ENCODE data around the gene ADGRG3.

ADGRG3 gene

GRCh38 chr16:57735755-57736418, 67.8 kb downstream of the ADGRG3 start, which contains the start of gene KATNB1:
Gene KATNB1, plus strand, starts transcription at chr16:57735770. Its CDS starts 1,474 bp downstream, at chr16:57737244.
- peak within 1 kb of the TSS; percentile 91 for H3K9ac ChIP-seq (ENCODE audit: low read depth, low read length, poor library complexity, severe bottlenecking)
- TF ChIP-seq CTCF (conservative IDR thresholded peaks at IDR 0.05; ENCODE audit: low read length) (no peak), EZH2phosphoT487 (IDR thresholded peaks at IDR 0.05; ENCODE audit: borderline replicate concordance) (no peak)
- H2AFZ ChIP-seq (ENCODE audit: low read length) = peak within 1 kb of the TSS; percentile 74
- no peaks in the 10 kb centered on the region for H3K27me3 ChIP-seq (ENCODE audit: insufficient read depth, low read length, poor library complexity, severe bottlenecking)
- peak within 1 kb of the TSS; percentile 97 for H3K4me2 ChIP-seq (ENCODE audit: low read depth, low read length, poor library complexity, severe bottlenecking)
- H3K9me2 ChIP-seq (replicated peaks; ENCODE audit: low read depth, low read length) = no peaks in the 10 kb centered on the region
- no peaks in the 10 kb centered on the region for H3K36me3 ChIP-seq (ENCODE audit: insufficient read depth, low read length)
- peak within 1 kb of the TSS; percentile 93 for H3K4me3 ChIP-seq (ENCODE audit: low read length, poor library complexity, severe bottlenecking)
- H3K9me3 ChIP-seq (ENCODE audit: insufficient read depth, low read depth, low read length) = no peaks in the 10 kb centered on the region
- H3K79me2 ChIP-seq (ENCODE audit: insufficient read depth, low read length) = peaks cover 30% of the 10 kb centered on the region; the same call in 1 of the 2 replicates
- no peaks in the 10 kb centered on the region for H3F3A ChIP-seq (ENCODE audit: low read depth)
- peaks cover 21% of the 10 kb centered on the region for H3K4me1 ChIP-seq (ENCODE audit: insufficient read depth, low read length, poor library complexity, severe bottlenecking)
- H4K20me1 ChIP-seq (ENCODE audit: insufficient read depth, low read length, poor library complexity, severe bottlenecking) = no peaks in the 10 kb centered on the region

GRCh38 chr16:57736419-57737351, 68.6 kb downstream of the ADGRG3 start:
- no peaks in the 10 kb centered on the region for H3K27me3 ChIP-seq (ENCODE audit: insufficient read depth, low read length, poor library complexity, severe bottlenecking)
- no peaks in the 10 kb centered on the region for H4K20me1 ChIP-seq (ENCODE audit: insufficient read depth, low read length, poor library complexity, severe bottlenecking)
- H3K9me2 ChIP-seq (replicated peaks; ENCODE audit: low read depth, low read length) = no peaks in the 10 kb centered on the region
- H2AFZ ChIP-seq (ENCODE audit: low read length) = peak overlapping the region; percentile 48
- no peaks in the 10 kb centered on the region for H3F3A ChIP-seq (ENCODE audit: low read depth)
- no peaks in the 10 kb centered on the region for H3K36me3 ChIP-seq (ENCODE audit: insufficient read depth, low read length)
- H3K79me2 ChIP-seq (ENCODE audit: insufficient read depth, low read length) = peaks cover 30% of the 10 kb centered on the region; the same call in 1 of the 2 replicates
- H3K4me2 ChIP-seq (ENCODE audit: low read depth, low read length, poor library complexity, severe bottlenecking) = peak overlapping the region; percentile 97
- H3K4me3 ChIP-seq (ENCODE audit: low read length, poor library complexity, severe bottlenecking) = peak overlapping the region; percentile 93
- H3K9ac ChIP-seq (ENCODE audit: low read depth, low read length, poor library complexity, severe bottlenecking) = peak overlapping the region; percentile 77
- TF ChIP-seq EZH2phosphoT487 (IDR thresholded peaks at IDR 0.05; ENCODE audit: borderline replicate concordance) = no peak
- peak; percentile 39 for TF ChIP-seq CTCF (conservative IDR thresholded peaks at IDR 0.05; ENCODE audit: low read length)
- H3K9me3 ChIP-seq (ENCODE audit: insufficient read depth, low read depth, low read length) = no peaks in the 10 kb centered on the region
- H3K4me1 ChIP-seq (ENCODE audit: insufficient read depth, low read length, poor library complexity, severe bottlenecking) = peaks cover 21% of the 10 kb centered on the region

GRCh38 chr16:57738844-57739243, 70.7 kb downstream of the ADGRG3 start:
- Histone ChIP-seq H3K4me3 (ENCODE audit: low read length, poor library complexity, severe bottlenecking) (no peak overlapping the region), H3K9me2 (replicated peaks; ENCODE audit: low read depth, low read length) (no peaks in the 10 kb centered on the region), H2AFZ (ENCODE audit: low read length) (no peak overlapping the region), H4K20me1 (ENCODE audit: insufficient read depth, low read length, poor library complexity, severe bottlenecking) (no peaks in the 10 kb centered on the region), H3K4me2 (ENCODE audit: low read depth, low read length, poor library complexity, severe bottlenecking) (peak overlapping the region; percentile 97), H3K27me3 (ENCODE audit: insufficient read depth, low read length, poor library complexity, severe bottlenecking) (no peaks in the 10 kb centered on the region), H3K9me3 (ENCODE audit: insufficient read depth, low read depth, low read length) (no peaks in the 10 kb centered on the region), H3F3A (ENCODE audit: low read depth) (no peaks in the 10 kb centered on the region), H3K9ac (ENCODE audit: low read depth, low read length, poor library complexity, severe bottlenecking) (no peak overlapping the region), H3K79me2 (ENCODE audit: insufficient read depth, low read length) (peaks cover 30% of the 10 kb centered on the region; the same call in 1 of the 2 replicates), H3K4me1 (ENCODE audit: insufficient read depth, low read length, poor library complexity, severe bottlenecking) (peaks cover 21% of the 10 kb centered on the region), H3K36me3 (ENCODE audit: insufficient read depth, low read length) (no peaks in the 10 kb centered on the region; the same call in 1 of the 2 replicates)
- no peak for TF ChIP-seq EZH2phosphoT487 (IDR thresholded peaks at IDR 0.05; ENCODE audit: borderline replicate concordance)
- TF ChIP-seq CTCF (conservative IDR thresholded peaks at IDR 0.05; ENCODE audit: low read length) = no peak

Data from Loucy (cell line).